Kidney (tissue), 14 donors: Measurements from ENCODE around the gene CTSS. TPM values are rescaled to one million over a fixed set of nuclear protein-coding genes. Genes with fewer than 3 reads are reported as not detected.
"Not testable (repeated sequence)": the region's sequence is repeated elsewhere in the genome, so short reads cannot be mapped to it uniquely, and the experiment has no call there.

Experiments used
- DNase-seq, 5 donors: peaks; one replicate each; pipeline ENCODE4 v3.0.0-alpha.2; 2013 to 2020
- FAIRE-seq: peaks from 2 replicates; lab custom pipeline; 2012; peaks lifted over from hg19 to GRCh38; lab: Jason Lieb, UNC
- H3K27ac ChIP-seq, 2 donors: one replicate each; pipeline ENCODE4 v1.7.0; 2013; ENCODE audit warnings: low read depth in 2 of 2, low read length in 2 of 2, inconsistent platforms in 1 of 2
- H3K27me3 ChIP-seq: one replicate; pipeline ENCODE4 v1.7.1; 2013; ENCODE audit warnings: low read length, inconsistent platforms; ENCODE audit not compliant: control insufficient read depth, insufficient read depth
- H3K36me3 ChIP-seq, 3 donors: one replicate each; pipeline versions ENCODE4 v1.7.0 to v1.7.1; 2013; ENCODE audit warnings: low read length in 3 of 3, control low read depth in 1 of 3, inconsistent platforms in 1 of 3; ENCODE audit not compliant: insufficient read depth in 3 of 3, control insufficient read depth in 2 of 3
- H3K4me1 ChIP-seq, 3 donors: one replicate each; pipeline versions ENCODE4 v1.7.0 to v1.7.1; 2013; ENCODE audit warnings: low read length in 3 of 3, inconsistent platforms in 1 of 3, low read depth in 1 of 3; ENCODE audit not compliant: control insufficient read depth in 2 of 3, insufficient read depth in 2 of 3
- H3K4me3 ChIP-seq, 3 donors: one replicate each; pipeline versions ENCODE4 v1.7.0 to v1.8.1; 2013; ENCODE audit warnings: low read length in 3 of 3, control low read depth in 1 of 3, inconsistent platforms in 1 of 3
- H3K9ac ChIP-seq, 3 donors: one replicate each; pipeline versions ENCODE4 v1.7.0 to v1.7.1; 2013; ENCODE audit warnings: low read length in 3 of 3, control low read depth in 1 of 3, inconsistent platforms in 1 of 3
- H3K9me3 ChIP-seq, 3 donors: one replicate each; pipeline versions ENCODE4 v1.7.0 to v1.7.1; 2013; ENCODE audit warnings: low read length in 3 of 3, control low read depth in 1 of 3, inconsistent platforms in 1 of 3; ENCODE audit not compliant: control insufficient read depth in 2 of 3, insufficient read depth in 1 of 3
- CTCF ChIP-seq: IDR thresholded peaks from 3 replicates; pipeline ENCODE4 v1.5.1; 2012; ENCODE audit warnings: mild to moderate bottlenecking, moderate library complexity, borderline replicate concordance; ENCODE audit not compliant: insufficient read depth; ENCODE audit errors: extremely low read depth
- intact Hi-C: fragments of 100-400 bp; cut with DNase I; formaldehyde crosslinking; loops from one replicate; pipeline ENCODE4 v1.11.1; 2022
- polyA plus RNA-seq: library from polyadenylated mRNA; stranded (reverse); fragments of 350-450 nt; fragmentation: Illumina TruSeq; extraction: RNeasy Lipid Tissue Mini Kit (QIAGEN cat#74804); gene quantifications from one replicate; pipeline ENCODE4 v1.2.3, GENCODE V29; 2014; ENCODE audit warnings: low read depth, low replicate concordance; ENCODE audit not compliant: insufficient read depth
- total RNA-seq: library from RNA; stranded (reverse); fragmentation: NEBNext Ultra II Directional; extraction: Animal tissue kit (Norgen Biotek cat#: 25700); gene quantifications from one replicate; pipeline ENCODE4 v1.2.1, GENCODE V29; 2021
- donor health status: control.
- donor health status: control.
- donor health status: control.
- donor health status: control.
- donor health status: control.
- donor health status: DM: yes; HTN: yes; CAD: no.
- donor health status: Normal renal cell carcinoma (clear cell type).

The CTSS gene
- total and polyA plus RNA-seq, 2 donors from 2014 or later, result 5.3 to 109 TPM

GRCh38 chr1:150799089-150799488 lies 33.5 kb upstream of the CTSS start:
- DNase-seq (no peak), FAIRE-seq (no peak)
- intact Hi-C loops, result no loop called here
- peaks cover 0 to 2% (median 0%) of the 10 kb centered on the region in 3 donors for H3K4me1 ChIP-seq
- H3K27ac ChIP-seq, result no peak overlapping the region
- H3K9me3 ChIP-seq, result no peaks in the 10 kb centered on the region
- TF ChIP-seq CTCF, result no peak
- no peak overlapping the region for H3K9ac ChIP-seq
- no peaks in the 10 kb centered on the region for H3K27me3 ChIP-seq
- no peak overlapping the region for H3K4me3 ChIP-seq
- peaks cover 0 to 17% (median 13%) of the 10 kb centered on the region in 3 donors for H3K36me3 ChIP-seq

- DNase-seq, result peak in 4 of 5 donors; percentile 72 to 85 (median 80)
- no peak for FAIRE-seq
- Histone ChIP-seq H3K27ac (no peak overlapping the region), H3K4me1 (peaks cover 0 to 2% (median 0%) of the 10 kb centered on the region in 3 donors), H3K9me3 (no peaks in the 10 kb centered on the region), H3K9ac (no peak overlapping the region), H3K27me3 (no peaks in the 10 kb centered on the region), H3K4me3 (no peak overlapping the region), H3K36me3 (peaks cover 0 to 14% (median 13%) of the 10 kb centered on the region in 3 donors)
- intact Hi-C loops, result no loop called here
- TF ChIP-seq CTCF, result no peak
Measured at GRCh38 chr1:150798525-150798924, 32.9 kb upstream of the CTSS start.

- TF ChIP-seq CTCF, result no peak
- Histone ChIP-seq H3K27me3 (no peaks in the 10 kb centered on the region), H3K9me3 (no peaks in the 10 kb centered on the region), H3K4me1 (peaks cover 0 to 2% (median 0%) of the 10 kb centered on the region in 3 donors), H3K4me3 (no peak overlapping the region), H3K9ac (no peak overlapping the region), H3K27ac (no peak overlapping the region), H3K36me3 (peaks cover 0 to 14% (median 13%) of the 10 kb centered on the region in 3 donors)
- intact Hi-C loops, result no loop called here
- FAIRE-seq, result no peak
- DNase-seq, result no peak
Measured at GRCh38 chr1:150796374-150796773, 30.8 kb upstream of the CTSS start.

- FAIRE-seq, H3K27me3 ChIP-seq, H3K9ac ChIP-seq, H3K4me1 ChIP-seq, H3K27ac ChIP-seq, H3K9me3 ChIP-seq, H3K4me3 ChIP-seq, intact Hi-C loops, DNase-seq: not testable (repeated sequence)
- peaks cover 0 to 13% (median 7%) of the 10 kb centered on the region in 3 donors for H3K36me3 ChIP-seq
Measured at GRCh38 chr1:150793778-150794177, 28.2 kb upstream of the CTSS start.
